ENCODE results near the gene RASAL3.

GRCh38 chr19:15488489-15489226, 24.3 kb upstream of the RASAL3 start:
- TF ChIP-seq, protein P1, sequence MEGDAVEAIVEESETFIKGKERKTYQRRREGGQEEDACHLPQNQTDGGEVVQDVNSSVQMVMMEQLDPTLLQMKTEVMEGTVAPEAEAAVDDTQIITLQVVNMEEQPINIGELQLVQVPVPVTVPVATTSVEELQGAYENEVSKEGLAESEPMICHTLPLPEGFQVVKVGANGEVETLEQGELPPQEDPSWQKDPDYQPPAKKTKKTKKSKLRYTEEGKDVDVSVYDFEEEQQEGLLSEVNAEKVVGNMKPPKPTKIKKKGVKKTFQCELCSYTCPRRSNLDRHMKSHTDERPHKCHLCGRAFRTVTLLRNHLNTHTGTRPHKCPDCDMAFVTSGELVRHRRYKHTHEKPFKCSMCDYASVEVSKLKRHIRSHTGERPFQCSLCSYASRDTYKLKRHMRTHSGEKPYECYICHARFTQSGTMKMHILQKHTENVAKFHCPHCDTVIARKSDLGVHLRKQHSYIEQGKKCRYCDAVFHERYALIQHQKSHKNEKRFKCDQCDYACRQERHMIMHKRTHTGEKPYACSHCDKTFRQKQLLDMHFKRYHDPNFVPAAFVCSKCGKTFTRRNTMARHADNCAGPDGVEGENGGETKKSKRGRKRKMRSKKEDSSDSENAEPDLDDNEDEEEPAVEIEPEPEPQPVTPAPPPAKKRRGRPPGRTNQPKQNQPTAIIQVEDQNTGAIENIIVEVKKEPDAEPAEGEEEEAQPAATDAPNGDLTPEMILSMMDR (IDR thresholded peaks at IDR 0.05): no peak
- TF ChIP-seq ZFX (IDR thresholded peaks at IDR 0.05; ENCODE audit: borderline replicate concordance): no peak
